ENCODE data around the gene CYP2C18. TPM values are rescaled to one million over a fixed set of nuclear protein-coding genes. Genes with fewer than 3 reads are reported as not detected.

Gene CYP2C18
- total and polyA plus RNA-seq, 7 donors: 0.03 to 0.17 TPM; not detected in 5

- Histone ChIP-seq H3K27ac (no peak overlapping the region), H3K27me3 (ENCODE audit: insufficient read depth in 3 of 3, low read length in 2 of 3) (no peaks in the 10 kb centered on the region), H3K4me3 (no peak overlapping the region), H3K4me1 (no peaks in the 10 kb centered on the region), H3K36me3 (ENCODE audit: insufficient read depth in 1 of 2, low read depth in 1 of 2) (no peaks in the 10 kb centered on the region), H3K9me3 (no peaks in the 10 kb centered on the region)
- DNase-seq: no peak
- no peak for ATAC-seq
- TF ChIP-seq CTCF (IDR thresholded peaks at IDR 0.05): no peak
- 50 to 52% (median 51%) methylated on average over 2 of the region's 2 CpGs for WGBS, 3 donors
- intact Hi-C loops (cut with DNase I): no loop called here
These were observed 101.7 kb downstream of the CYP2C18 start for GRCh38 chr10:94785211-94785610.

Other genes with a start within 250 kb of the CYP2C18 start
- gene HELLS, start 137.9 kb upstream of the CYP2C18 start, total RNA-seq: under 1 TPM; 0.37 to 0.69 (median 0.58) TPM
- gene HELLS, start 137.9 kb upstream of the CYP2C18 start, polyA plus RNA-seq: under 1 TPM; 0.06 to 0.23 (median 0.20) TPM
- gene CYP2C19, start 79.0 kb downstream of the CYP2C18 start, total RNA-seq: under 1 TPM in 1 of 4 donors, not detected in 3; 0.15 TPM
- under 1 TPM in 1 of 3 donors, not detected in 2; 0.04 TPM for gene CYP2C19, start 79.0 kb downstream of the CYP2C18 start, polyA plus RNA-seq